Measurements from ENCODE around the gene ZNF462.

DNA sequence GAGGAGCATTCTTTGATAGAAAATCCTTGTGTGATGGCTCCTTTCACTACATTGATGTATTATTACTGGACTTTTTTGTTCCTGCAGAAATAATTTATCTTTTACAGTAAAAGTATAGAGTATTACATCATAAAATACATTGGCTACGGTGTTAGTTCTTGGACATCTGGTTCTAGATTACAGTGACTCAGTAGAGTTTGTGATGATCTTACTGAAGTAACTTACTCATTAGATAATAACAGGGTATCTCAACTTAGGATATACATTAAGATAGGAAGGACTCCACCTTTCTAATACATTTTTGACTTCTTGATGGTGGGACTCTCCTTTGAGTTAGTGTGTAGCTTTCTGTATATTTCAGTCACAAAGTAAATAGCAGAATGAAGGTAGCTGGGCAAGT is 59.1 kb downstream of the ZNF462 start:
- TF ChIP-seq ZNF274 (IDR thresholded peaks at IDR 0.05; ENCODE audit: low read depth, low read length): no peak
- no peak for TF ChIP-seq YY1 (IDR thresholded peaks at IDR 0.05; ENCODE audit: insufficient read depth, insufficient read length)
